Measurements from ENCODE around the gene EPG5.

DNA sequence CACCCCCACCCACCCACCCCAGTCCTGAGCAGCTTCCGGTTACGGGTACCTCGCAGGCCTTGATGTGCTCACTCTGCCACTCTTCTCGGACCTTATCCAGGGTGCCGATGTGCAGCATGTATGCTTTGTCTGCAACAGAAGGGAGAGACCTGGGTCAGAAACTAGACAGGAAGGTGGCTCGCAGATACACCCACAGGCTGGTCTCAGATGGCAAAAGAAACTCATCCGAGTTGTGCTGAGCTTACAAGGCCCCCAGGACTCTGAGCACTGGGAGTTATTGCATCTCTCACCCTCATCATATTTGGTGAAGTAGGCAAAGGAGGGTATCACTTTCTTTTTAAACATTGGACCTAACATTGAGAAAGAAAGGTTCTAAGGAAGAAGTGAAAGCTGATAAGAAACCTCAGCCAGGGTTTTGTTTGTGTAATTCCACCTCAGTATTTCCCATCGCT lies 30.6 kb upstream of the EPG5 start:
- TF ChIP-seq, protein P1, sequence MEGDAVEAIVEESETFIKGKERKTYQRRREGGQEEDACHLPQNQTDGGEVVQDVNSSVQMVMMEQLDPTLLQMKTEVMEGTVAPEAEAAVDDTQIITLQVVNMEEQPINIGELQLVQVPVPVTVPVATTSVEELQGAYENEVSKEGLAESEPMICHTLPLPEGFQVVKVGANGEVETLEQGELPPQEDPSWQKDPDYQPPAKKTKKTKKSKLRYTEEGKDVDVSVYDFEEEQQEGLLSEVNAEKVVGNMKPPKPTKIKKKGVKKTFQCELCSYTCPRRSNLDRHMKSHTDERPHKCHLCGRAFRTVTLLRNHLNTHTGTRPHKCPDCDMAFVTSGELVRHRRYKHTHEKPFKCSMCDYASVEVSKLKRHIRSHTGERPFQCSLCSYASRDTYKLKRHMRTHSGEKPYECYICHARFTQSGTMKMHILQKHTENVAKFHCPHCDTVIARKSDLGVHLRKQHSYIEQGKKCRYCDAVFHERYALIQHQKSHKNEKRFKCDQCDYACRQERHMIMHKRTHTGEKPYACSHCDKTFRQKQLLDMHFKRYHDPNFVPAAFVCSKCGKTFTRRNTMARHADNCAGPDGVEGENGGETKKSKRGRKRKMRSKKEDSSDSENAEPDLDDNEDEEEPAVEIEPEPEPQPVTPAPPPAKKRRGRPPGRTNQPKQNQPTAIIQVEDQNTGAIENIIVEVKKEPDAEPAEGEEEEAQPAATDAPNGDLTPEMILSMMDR (IDR thresholded peaks at IDR 0.05; ENCODE audit: insufficient read depth, low read length, poor library complexity, severe bottlenecking), result no peak
- no peak for TF ChIP-seq EZH2phosphoT487 (conservative IDR thresholded peaks at IDR 0.05; ENCODE audit: low read length)
